Hippocampal formation (tissue), 2 donors: ENCODE results near the gene ARL15.

ENCODE experiments used
- DNase-seq, 2 donors: peaks; one replicate each; lab custom pipeline; 2025; lab: John Stamatoyannopoulos, UW

Gene ARL15

DNA sequence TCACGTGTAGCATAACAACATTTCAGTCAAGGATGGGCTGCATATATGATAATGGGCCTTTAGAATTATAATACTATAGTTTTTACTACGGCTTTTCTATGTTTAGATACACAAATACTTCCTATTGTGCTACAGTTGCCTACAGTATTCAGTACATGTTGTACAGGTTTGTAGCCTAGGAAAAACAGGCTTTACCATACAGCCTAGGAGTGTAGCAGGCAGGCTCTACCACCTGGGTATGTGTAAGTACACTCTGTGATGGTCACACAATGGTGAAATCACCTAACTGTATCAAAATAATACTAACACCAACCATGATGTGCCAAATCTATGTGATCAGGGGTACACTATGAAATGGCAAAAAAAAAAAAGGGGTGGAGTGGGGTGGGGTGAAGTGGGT lies 372.9 kb downstream of the ARL15 start:
- DNase-seq, result no peak

GRCh38 chr5:53936481-53937352 lies 373.7 kb downstream of the ARL15 start:
- DNase-seq, result no peak

GRCh38 chr5:53934151-53934820 lies 376.1 kb downstream of the ARL15 start:
- DNase-seq, result no peak

DNA sequence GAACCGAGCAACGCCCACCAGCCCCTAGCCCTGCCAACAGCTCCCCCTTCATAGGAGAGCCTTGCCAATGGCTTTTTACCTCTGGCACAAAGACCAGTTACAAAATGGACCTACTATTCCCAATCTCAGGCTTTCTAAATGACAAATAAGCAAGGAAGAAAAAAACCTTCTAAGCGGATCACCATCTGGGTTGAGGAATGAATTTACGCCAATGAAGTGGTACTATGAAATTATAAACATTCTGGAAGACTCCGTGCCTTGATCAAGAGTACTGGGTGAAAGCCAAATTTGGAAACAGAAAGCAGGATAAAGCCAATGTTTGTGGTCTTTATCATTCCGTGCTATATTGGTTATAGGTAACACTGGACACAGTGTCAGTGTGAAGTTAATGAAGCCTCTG lies 378.0 kb downstream of the ARL15 start:
- no peak for DNase-seq

DNA sequence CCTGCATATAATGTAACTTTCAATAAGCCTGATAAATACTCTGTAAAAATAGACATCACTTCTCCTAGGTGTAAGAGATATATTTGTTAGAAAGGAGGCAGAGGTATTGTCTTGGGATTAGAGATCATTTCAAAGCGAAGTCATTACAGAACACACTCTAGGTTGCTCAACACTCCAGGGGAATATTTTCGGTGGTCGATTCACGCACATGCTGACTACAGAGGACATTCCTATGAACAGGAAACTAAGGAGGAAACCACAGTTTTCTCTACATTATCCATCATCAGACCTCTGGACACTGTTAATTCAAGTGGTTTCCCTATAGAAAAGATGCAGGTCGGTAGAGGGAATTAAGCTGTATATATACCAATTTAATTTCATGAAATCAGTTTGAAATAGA lies 379.9 kb downstream of the ARL15 start:
- no peak for DNase-seq

GRCh38 chr5:53929570-53929969 lies 380.8 kb downstream of the ARL15 start:
- no peak for DNase-seq

GRCh38 chr5:53929152-53929551 lies 381.2 kb downstream of the ARL15 start:
- DNase-seq, result no peak

DNA sequence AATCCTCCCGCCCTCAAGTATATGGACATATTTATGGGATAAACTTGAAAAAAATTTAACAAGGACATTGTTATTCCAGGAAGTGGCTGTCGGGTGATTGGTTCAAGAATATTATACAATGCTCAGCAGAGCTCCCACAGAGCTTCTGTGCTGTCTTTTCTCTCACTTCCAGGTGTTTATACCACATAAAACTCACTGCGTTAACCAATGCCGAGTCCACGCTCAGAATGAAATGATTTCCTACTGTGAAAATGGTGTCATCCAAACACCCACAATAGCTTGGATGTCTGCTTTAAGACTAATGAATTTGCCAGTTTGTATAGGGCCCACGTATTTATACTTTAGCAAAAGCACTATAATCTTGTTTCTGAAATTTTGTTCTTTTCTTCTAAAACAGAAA lies 381.7 kb downstream of the ARL15 start:
- no peak for DNase-seq

- DNase-seq, result no peak
Measured at GRCh38 chr5:53927668-53928247, 382.6 kb downstream of the ARL15 start.

DNA sequence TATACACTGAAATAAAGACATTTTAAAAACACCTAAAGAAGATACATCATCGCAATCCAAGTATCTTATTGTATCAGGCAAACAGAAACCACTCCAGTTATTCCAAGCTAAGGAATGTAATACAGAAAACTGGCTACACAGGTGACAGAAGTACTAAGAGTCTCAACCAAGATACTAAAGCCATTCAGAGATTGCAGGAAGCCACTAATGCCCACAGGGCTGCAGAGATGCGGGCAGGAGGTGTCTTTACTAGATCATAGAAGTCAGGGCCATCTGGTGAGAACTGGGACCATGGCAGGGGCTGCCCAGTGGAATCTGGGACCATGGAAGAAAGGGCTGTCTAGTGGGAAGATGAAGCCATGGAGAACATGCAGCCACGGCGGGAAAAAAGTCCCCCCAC lies 384.3 kb downstream of the ARL15 start:
- DNase-seq, result no peak

GRCh38 chr5:53924392-53924791 lies 386.0 kb downstream of the ARL15 start:
- DNase-seq, result no peak

- DNase-seq, result no peak
Measured at GRCh38 chr5:53923961-53924360, 386.4 kb downstream of the ARL15 start.

DNA sequence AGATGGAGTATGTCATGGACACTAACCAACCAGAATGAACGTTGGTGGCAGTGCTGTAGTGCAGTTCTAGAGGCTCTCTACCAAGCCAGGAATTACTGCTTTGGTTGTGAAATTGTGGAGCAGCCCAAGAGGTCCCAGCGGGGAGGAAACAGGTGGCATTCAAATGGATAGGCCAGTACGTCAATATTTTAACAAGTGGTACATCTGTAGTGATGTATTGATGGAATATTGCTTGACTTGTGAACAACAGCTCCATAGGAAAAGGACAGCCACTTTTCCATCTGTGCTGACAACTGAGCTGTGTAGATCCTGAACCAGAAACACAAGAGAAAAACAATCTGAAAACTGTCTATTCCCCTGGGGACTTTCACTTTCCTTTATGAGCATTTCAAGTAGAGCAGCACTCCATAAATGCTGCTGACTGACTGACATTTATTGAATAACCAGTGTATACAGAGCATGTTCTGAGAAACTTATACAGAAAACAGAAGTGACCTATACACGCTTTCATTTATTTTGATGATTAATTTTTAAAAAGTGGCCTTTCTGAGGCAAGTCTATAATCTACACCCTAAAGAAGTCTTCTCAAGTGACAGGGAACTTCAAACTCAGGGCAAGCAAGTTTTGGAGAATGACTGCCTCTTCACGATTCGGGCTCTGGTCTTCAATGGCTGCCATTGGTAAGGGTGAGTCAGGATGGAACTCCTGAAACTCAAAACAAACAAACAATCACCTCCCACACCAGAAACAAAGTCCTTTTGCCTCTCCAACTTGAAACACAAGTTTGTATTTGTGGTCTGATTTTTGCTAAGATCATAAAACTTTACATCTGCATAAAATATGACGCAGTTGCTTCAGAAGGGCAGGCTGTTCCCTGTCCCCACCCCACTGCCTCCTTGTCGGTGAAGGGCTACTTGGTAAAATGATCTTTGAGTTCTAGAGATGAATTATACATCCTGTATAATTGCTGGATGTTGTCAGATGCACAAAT lies 387.6 kb downstream of the ARL15 start:
- DNase-seq, result no peak

- no peak for DNase-seq
Measured at GRCh38 chr5:53917826-53918225, 392.5 kb downstream of the ARL15 start.

DNA sequence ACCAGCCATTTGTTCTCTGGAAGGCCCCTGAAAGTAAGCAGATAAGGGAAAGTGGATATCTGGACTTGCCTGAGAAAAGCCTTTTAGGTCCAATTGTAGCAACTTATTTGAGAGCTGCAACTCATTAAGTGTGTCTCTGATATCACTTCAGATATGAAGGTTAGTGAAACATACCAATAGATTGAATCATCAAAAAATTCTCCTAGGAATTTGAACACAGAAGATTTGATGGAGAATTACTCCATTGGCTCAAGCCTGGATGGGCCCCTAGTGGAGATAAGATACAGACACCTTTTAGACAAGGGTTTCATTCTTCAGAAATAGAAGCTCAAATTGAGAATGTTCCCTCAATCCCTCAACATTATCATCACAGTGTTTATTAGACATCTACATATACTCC lies 393.3 kb downstream of the ARL15 start:
- no peak for DNase-seq

- DNase-seq, result no peak
Measured at GRCh38 chr5:53915120-53915519, 395.3 kb downstream of the ARL15 start.

DNA sequence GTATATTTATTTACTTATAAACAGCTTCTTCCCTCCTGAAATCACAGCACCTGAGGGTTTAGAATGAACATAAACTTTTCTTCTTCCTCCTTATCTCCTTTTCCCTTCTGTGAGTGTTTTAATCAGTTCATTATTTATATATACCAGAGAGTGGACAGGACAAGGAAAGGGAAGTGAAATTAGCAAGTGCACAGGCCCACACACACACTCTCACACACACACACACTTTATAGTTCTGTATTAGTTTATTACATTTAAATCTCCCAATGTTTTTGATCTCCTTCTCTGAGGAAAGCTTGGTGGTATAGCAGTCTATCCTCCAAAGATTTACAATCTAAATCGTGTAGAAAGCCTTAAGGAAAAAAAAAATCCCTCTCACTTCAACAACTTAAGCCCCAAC lies 396.4 kb downstream of the ARL15 start:
- no peak for DNase-seq

DNA sequence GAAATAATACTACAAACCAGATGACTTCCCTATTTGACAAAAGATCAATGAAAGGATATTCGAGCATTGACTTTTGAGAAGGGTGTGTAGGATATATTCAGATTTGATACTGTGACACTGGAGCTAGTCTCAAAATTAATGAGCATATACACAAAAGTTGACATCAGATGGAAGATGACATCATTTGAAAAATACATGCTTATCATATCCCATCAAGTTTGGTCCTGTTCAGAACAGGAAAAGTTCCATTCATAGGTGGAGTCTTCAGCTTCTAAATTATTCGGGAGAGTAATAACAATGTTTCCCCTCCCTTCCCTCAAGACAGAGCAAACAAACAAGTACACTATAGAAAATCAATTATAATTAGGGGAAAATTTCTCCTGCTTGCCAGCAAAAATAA lies 401.6 kb downstream of the ARL15 start:
- DNase-seq, result no peak

- no peak for DNase-seq
Measured at GRCh38 chr5:53907827-53908226, 402.5 kb downstream of the ARL15 start.

- no peak for DNase-seq
Measured at GRCh38 chr5:53906736-53907135, 403.6 kb downstream of the ARL15 start.

DNA sequence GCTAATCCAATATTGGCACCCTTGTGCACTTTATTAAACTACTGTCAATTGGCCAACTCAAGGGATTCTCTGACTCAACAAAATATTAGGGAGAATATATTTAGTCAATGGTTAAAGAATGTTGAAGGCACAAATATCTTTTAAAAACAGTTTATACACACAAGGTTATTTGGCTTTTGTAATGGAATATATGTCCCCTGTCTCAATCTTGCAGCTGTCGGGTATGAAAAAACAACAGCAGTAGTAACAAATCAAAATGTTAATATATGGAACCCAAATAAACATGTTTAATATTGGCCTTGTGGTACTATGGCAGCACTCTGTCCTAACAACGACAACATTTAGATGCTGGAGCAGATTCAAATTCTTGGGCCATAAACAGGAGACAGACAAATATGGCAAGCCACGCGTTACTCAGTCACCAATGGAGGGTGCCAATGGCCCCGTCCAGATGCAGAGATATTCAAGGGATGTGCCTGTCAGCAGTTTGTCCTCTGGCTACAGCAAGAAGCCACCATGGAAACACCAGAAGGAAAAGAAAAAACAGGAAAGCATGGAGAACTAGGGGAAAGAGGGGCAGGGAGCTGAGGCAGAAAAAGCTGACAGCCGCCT lies 408.0 kb downstream of the ARL15 start:
- DNase-seq, result no peak
